ENCODE measurements around the gene ARHGDIA.

The ARHGDIA gene

DNA sequence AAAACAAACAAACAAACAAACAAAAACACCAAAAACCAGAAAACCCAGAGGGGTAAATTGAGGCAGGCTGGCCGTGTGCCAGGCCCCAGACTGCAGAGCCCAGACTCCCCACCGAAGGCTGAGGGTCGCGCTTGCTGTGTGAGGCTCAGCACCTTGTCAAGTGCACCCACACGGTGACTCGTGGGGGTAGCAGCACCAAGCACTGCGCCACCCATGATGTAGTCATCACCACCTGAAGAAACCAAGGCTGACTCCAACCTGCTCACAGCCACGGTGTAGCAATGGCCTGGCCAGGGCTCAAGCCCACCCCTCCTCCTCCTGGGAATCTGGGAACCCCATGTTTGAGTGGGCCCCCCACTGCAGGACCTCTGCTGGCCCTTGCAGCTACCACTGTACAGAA, 50.0 kb downstream of the ARHGDIA start:
- H3K9me3 ChIP-seq (ENCODE audit: low read length): no peaks in the 10 kb centered on the region
- H3K4me3 ChIP-seq (ENCODE audit: low read length): no peak overlapping the region
- peaks cover 10% of the 10 kb centered on the region for H3K36me3 ChIP-seq (ENCODE audit: insufficient read depth, low read length)
- H3K4me1 ChIP-seq (ENCODE audit: insufficient read depth, low read length): no peaks in the 10 kb centered on the region
- H2AFZ ChIP-seq (ENCODE audit: low read depth, low read length): no peak overlapping the region
- H3K27me3 ChIP-seq (ENCODE audit: insufficient read depth, low read length): no peaks in the 10 kb centered on the region

DNA sequence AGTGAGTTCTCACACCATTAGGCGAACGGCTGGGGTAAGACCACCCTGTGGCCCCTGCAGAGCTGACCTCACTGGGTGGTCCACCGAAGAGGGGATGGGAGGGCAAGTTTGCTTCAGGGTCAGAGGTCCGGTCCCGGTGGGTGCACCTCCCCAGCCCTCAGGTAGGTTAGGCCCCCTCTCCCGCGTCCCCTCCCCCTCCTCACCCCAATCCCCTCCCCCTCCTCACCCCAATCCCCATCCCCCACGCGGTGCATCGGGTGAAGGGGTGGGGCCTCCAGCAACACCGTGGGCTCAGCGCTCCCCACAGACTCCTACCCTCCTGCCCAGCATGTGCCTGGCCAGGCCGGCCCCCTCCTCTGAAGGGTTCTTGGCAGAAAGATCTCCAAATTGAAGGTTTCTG, 51.4 kb downstream of the ARHGDIA start:
- H2AFZ ChIP-seq (ENCODE audit: low read depth, low read length): no peak overlapping the region
- no peak overlapping the region for H3K4me3 ChIP-seq (ENCODE audit: low read length)
- peaks cover 2% of the 10 kb centered on the region for H3K27me3 ChIP-seq (ENCODE audit: insufficient read depth, low read length)
- no peaks in the 10 kb centered on the region for H3K9me3 ChIP-seq (ENCODE audit: low read length)
- H3K4me1 ChIP-seq (ENCODE audit: insufficient read depth, low read length): no peaks in the 10 kb centered on the region
- H3K36me3 ChIP-seq (ENCODE audit: insufficient read depth, low read length): peaks cover 5% of the 10 kb centered on the region

DNA sequence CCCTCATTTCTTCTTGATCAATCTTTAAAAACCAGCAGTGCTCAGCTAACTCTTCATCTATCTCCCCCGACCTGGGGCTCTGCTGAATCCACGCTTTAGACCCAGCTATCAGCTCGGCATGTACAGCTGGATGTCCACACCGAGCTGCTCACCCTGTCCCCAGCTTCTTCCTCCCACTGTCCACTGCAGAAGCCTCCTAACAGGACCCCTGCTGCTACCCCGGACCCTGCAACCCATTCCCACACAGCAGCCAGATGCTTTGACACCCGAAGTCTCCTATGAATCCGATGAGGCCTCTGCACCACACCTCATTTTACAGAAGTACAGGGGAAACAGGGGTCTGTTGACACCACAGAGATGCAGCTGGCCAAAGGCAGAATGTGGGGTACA, 53.4 kb downstream of the ARHGDIA start:
- Histone ChIP-seq H3K36me3 (ENCODE audit: insufficient read depth, low read length) (peaks cover 5% of the 10 kb centered on the region), H2AFZ (ENCODE audit: low read depth, low read length) (no peak overlapping the region), H3K27me3 (ENCODE audit: insufficient read depth, low read length) (peaks cover 16% of the 10 kb centered on the region), H3K4me1 (ENCODE audit: insufficient read depth, low read length) (no peaks in the 10 kb centered on the region), H3K4me3 (ENCODE audit: low read length) (no peak overlapping the region), H3K9me3 (ENCODE audit: low read length) (no peaks in the 10 kb centered on the region)
